PC-3 (cell line): ENCODE data around the gene FURIN. TPM values are rescaled to one million over a fixed set of nuclear protein-coding genes. Genes with fewer than 3 reads are reported as not detected.

Experiments used
- ATAC-seq: fragments of 200-7000 bp; cut with Tn5 transposase; 2 replicates; pipeline ENCODE4 v1.9.1; 2020; ENCODE audit warnings: mild to moderate bottlenecking, moderate library complexity
- BruUV-seq: library from RNA; stranded (reverse); fragments of 400-500 nt; replicated peaks from 2 replicates; lab custom pipeline; 2021; lab: Mats Ljungman, UMichigan
- CTCF ChIA-PET: fragments of 300-600 bp; sonication (Branson Sonifier 250); formaldehyde crosslinking; loops from one replicate; lab custom pipeline; 2022; ENCODE audit warnings: antibody characterized with exemption; lab: Charles Lee
- POLR2A ChIA-PET: fragments of 300-600 bp; sonication (Branson Sonifier 250); formaldehyde crosslinking; loops from one replicate; lab custom pipeline; 2022; ENCODE audit warnings: antibody characterized with exemption; ENCODE audit not compliant: unreplicated experiment; lab: Charles Lee
- DNase-seq: peaks from one replicate; pipeline ENCODE4 v3.0.0-alpha.2; 2015
- H2AFZ ChIP-seq: fragments of 300-600 bp; sonication (generic); 2 replicates; pipeline ENCODE4 v1.6.0; 2016; ENCODE audit warnings: antibody characterized with exemption, low read length
- H3F3A ChIP-seq: fragments of 300-600 bp; sonication (generic); one replicate; pipeline ENCODE4 v1.6.0; 2017; ENCODE audit warnings: antibody characterized with exemption, low read length, control low read depth, mild to moderate bottlenecking; ENCODE audit not compliant: unreplicated experiment
- H3K27ac ChIP-seq: fragments of 300-600 bp; sonication (generic); 2 replicates; pipeline ENCODE4 v1.5.1; 2016; ENCODE audit warnings: mild to moderate bottlenecking, low read length
- H3K27me3 ChIP-seq: fragments of 300-600 bp; sonication (generic); 2 replicates; pipeline ENCODE4 v1.6.1; 2016; ENCODE audit warnings: low read length, mixed read lengths
- H3K36me3 ChIP-seq: fragments of 300-600 bp; sonication (generic); 2 replicates; pipeline ENCODE4 v1.6.1; 2016; ENCODE audit warnings: low read depth, mixed run types, low read length, mixed read lengths
- H3K4me1 ChIP-seq: fragments of 300-600 bp; sonication (generic); 2 replicates; pipeline ENCODE4 v1.5.1; 2016; ENCODE audit warnings: low read length; ENCODE audit not compliant: insufficient read depth
- H3K4me2 ChIP-seq: fragments of 300-600 bp; sonication (generic); 2 replicates; pipeline ENCODE4 v1.6.0; 2016; ENCODE audit warnings: low read length
- H3K4me3 ChIP-seq: fragments of 300-600 bp; sonication (generic); 2 replicates; pipeline ENCODE4 v1.5.1; 2016; ENCODE audit warnings: mild to moderate bottlenecking, low read length, mixed read lengths
- H3K79me2 ChIP-seq: fragments of 300-600 bp; sonication (generic); 2 replicates; pipeline ENCODE4 v1.6.1; 2017; ENCODE audit warnings: low read length, mixed read lengths
- H3K9ac ChIP-seq: fragments of 300-600 bp; sonication (generic); 2 replicates; pipeline ENCODE4 v1.6.0; 2016; ENCODE audit warnings: mild to moderate bottlenecking, low read length
- H3K9me2 ChIP-seq: fragments of 300-600 bp; sonication (generic); replicated peaks from 2 replicates; pipeline ENCODE4 v1.6.1; 2016; ENCODE audit warnings: mixed run types, low read length, mixed read lengths
- H3K9me3 ChIP-seq: fragments of 300-600 bp; sonication (generic); 2 replicates; pipeline ENCODE4 v1.6.1; 2016; ENCODE audit warnings: low read length, mixed read lengths
- H4K20me1 ChIP-seq: fragments of 300-600 bp; sonication (generic); 2 replicates; pipeline ENCODE4 v1.6.1; 2016; ENCODE audit warnings: low read length, mixed read lengths
- EZH2 ChIP-seq: fragments of 300-600 bp; sonication (generic); IDR thresholded peaks from one replicate; pipeline ENCODE4 v1.6.1; 2017; ENCODE audit warnings: antibody characterized with exemption, mild to moderate bottlenecking, low read length; ENCODE audit not compliant: unreplicated experiment
- EZH2phosphoT487 ChIP-seq: fragments of 300-600 bp; sonication (generic); IDR thresholded peaks from 2 replicates; pipeline ENCODE4 v1.6.1; 2018; ENCODE audit warnings: mild to moderate bottlenecking, antibody characterized with exemption, low read length, borderline replicate concordance
- intact Hi-C: fragments of 100-400 bp; cut with micrococcal nuclease; formaldehyde crosslinking; loops from 2 replicates; pipeline ENCODE4 v1.9.0; 2023
- total RNA-seq: library from RNA; depleted of rRNA; stranded (reverse); fragments of >200 nt; gene quantifications from 2 replicates; pipeline ENCODE4 v1.2.3, GENCODE V29; 2014
- TF ChIP-seq, protein P1 (sequence below): fragments of 300-600 bp; sonication (generic); conservative IDR thresholded peaks from 2 replicates; pipeline ENCODE4 v1.5.1; 2017; ENCODE audit warnings: antibody characterized with exemption, low read depth, mild to moderate bottlenecking, low read length

The FURIN gene
- total RNA-seq, 1 experiment from 2014 or later: 39.1 TPM

DNA sequence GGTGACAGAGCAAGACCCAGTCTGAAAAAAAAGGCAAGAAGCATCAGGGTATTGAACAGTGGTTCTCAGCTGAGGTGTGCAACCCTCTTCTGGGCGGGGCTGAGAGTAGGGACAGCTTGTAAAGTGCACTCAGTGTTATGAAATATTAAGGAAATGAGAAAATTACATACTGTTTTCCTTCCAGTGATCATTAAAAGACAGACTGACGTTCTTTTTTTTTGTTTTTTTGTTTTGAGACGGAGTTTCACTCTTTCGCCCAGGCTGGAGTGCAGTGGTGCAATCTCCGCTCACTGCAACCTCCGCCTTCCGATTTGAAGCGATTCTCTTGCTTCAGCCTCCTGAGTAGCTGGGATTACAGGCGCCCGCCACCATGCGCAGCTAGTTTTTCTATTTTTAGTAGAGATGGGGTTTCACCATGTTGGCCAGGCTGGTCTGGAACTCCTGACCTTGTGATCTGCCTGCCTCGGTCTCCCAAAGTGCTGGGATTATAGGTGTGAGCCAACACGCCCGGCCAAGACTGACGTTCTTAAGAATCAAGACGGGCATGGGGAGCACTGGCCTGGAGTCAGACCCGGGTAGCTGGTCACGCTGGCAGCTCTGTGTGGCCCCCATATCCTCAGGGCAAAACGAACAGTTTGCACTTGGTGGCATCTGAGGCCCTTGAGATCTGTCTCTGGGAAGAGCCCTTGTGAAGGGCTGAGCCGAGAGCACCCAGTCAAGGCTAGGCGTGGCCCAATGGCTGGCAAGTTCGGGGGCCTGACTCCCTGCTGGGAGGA lies 46.1 kb downstream of the FURIN start:
- H3K9ac ChIP-seq: no peak overlapping the region
- intact Hi-C loops: no loop called here
- no peaks in the 10 kb centered on the region for H3K4me1 ChIP-seq
- DNase-seq (no peak), ATAC-seq (no peak)
- H3K9me2 ChIP-seq: no peaks in the 10 kb centered on the region
- H3F3A ChIP-seq: no peaks in the 10 kb centered on the region
- no peak overlapping the region for H2AFZ ChIP-seq
- no TSS peak for BruUV-seq
- no peaks in the 10 kb centered on the region; the same call in 1 of the 2 replicates for H3K36me3 ChIP-seq
- ChIA-PET POLR2A (no interaction called here), CTCF (interaction anchor here (0.8 kb wide), 1 partner anchor 12 kb away, joined by 4 read pairs; the partner anchor contains the start of gene MAN2A2)
- TF ChIP-seq EZH2 (no peak), EZH2phosphoT487 (no peak)
- TF ChIP-seq, protein P1, sequence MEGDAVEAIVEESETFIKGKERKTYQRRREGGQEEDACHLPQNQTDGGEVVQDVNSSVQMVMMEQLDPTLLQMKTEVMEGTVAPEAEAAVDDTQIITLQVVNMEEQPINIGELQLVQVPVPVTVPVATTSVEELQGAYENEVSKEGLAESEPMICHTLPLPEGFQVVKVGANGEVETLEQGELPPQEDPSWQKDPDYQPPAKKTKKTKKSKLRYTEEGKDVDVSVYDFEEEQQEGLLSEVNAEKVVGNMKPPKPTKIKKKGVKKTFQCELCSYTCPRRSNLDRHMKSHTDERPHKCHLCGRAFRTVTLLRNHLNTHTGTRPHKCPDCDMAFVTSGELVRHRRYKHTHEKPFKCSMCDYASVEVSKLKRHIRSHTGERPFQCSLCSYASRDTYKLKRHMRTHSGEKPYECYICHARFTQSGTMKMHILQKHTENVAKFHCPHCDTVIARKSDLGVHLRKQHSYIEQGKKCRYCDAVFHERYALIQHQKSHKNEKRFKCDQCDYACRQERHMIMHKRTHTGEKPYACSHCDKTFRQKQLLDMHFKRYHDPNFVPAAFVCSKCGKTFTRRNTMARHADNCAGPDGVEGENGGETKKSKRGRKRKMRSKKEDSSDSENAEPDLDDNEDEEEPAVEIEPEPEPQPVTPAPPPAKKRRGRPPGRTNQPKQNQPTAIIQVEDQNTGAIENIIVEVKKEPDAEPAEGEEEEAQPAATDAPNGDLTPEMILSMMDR: no peak
- no peaks in the 10 kb centered on the region for H3K27me3 ChIP-seq
- no peak overlapping the region for H3K4me2 ChIP-seq
- H3K79me2 ChIP-seq: no peaks in the 10 kb centered on the region
- no peak overlapping the region for H3K27ac ChIP-seq
- no peaks in the 10 kb centered on the region for H3K9me3 ChIP-seq
- H4K20me1 ChIP-seq: no peaks in the 10 kb centered on the region
- H3K4me3 ChIP-seq: no peak overlapping the region

DNA sequence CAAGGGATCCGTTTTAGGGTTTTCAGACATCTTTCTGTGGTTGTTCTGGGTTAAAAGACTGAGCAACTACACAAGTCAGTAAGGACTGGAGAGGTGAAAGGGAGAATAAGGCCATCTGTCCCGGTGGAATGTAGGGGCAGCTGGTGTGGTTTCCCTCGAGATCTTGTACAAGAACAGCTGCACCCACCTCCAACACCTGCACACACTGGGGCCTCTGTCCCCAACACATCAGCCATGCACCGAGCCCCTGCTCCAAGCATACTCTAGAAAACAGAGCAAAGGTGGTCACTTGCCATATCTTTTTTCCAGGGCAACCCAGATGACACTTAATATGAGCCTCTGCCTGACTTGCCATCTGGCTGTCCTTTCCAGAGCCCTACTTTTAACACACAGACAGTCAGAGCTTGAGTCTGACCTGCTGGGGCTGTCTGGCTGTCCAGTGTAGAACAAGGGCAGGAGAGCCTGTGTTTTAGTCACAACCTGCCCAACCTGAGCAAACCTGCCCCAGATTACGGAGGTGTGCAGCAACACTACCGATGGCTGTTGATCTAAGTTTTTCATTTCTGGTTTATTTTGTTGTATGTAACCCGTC lies 46.9 kb downstream of the FURIN start:
- H3K79me2 ChIP-seq: no peaks in the 10 kb centered on the region
- no peaks in the 10 kb centered on the region for H3K9me3 ChIP-seq
- no peak overlapping the region for H3K9ac ChIP-seq
- H3K27me3 ChIP-seq: no peaks in the 10 kb centered on the region
- no peak for TF ChIP-seq EZH2phosphoT487
- TF ChIP-seq, protein P1: no peak
- no peak for TF ChIP-seq EZH2
- no peaks in the 10 kb centered on the region; the same call in 1 of the 2 replicates for H3K36me3 ChIP-seq
- intact Hi-C loops: no loop called here
- H3K4me1 ChIP-seq: no peaks in the 10 kb centered on the region
- H4K20me1 ChIP-seq: no peaks in the 10 kb centered on the region
- DNase-seq (no peak), ATAC-seq (no peak)
- ChIA-PET POLR2A (no interaction called here), CTCF (no interaction called here)
- no TSS peak for BruUV-seq
- no peaks in the 10 kb centered on the region for H3F3A ChIP-seq
- no peak overlapping the region for H3K27ac ChIP-seq
- no peak overlapping the region for H3K4me3 ChIP-seq
- no peak overlapping the region for H3K4me2 ChIP-seq
- no peak overlapping the region for H2AFZ ChIP-seq
- no peaks in the 10 kb centered on the region for H3K9me2 ChIP-seq
